Endothelial cell of umbilical vein (primary cell): ENCODE measurements around the gene ASS1. TPM values are rescaled to one million over a fixed set of nuclear protein-coding genes. Genes with fewer than 3 reads are reported as not detected.
"Not testable (repeated sequence)": the region's sequence is repeated elsewhere in the genome, so short reads cannot be mapped to it uniquely, and the experiment has no call there.

ENCODE experiments used
- BruUV-seq: library from RNA; stranded (reverse); fragments of 400-500 nt; replicated peaks from 2 replicates; lab custom pipeline; 2021; lab: Mats Ljungman, UMichigan
- CTCF ChIA-PET: fragments of 300-600, 350-600 bp; sonication (Branson Sonifier 250); formaldehyde crosslinking; loops from one replicate; lab custom pipeline; 2021; ENCODE audit warnings: antibody characterized with exemption, inconsistent platforms; lab: Charles Lee
- POLR2A ChIA-PET: fragments of 300-600, 350-600 bp; sonication (Branson Sonifier 250); formaldehyde crosslinking; loops from one replicate; lab custom pipeline; 2021; ENCODE audit warnings: antibody characterized with exemption, inconsistent platforms; lab: Charles Lee
- DNase-seq: peaks from one replicate; pipeline ENCODE4 v3.0.0-alpha.2; 2011; ENCODE audit warnings: low read depth, low spot score
- FAIRE-seq: peaks from 2 replicates; lab custom pipeline; 2011; peaks lifted over from hg19 to GRCh38; lab: Jason Lieb, UNC
- H2AFZ ChIP-seq: 2 replicates; pipeline ENCODE4 v1.6.0; 2012; ENCODE audit warnings: low read depth, low read length, control low read depth, inconsistent platforms
- H3K27ac ChIP-seq: 2 replicates; pipeline ENCODE4 v1.5.1; 2011; ENCODE audit warnings: low read depth, mild to moderate bottlenecking, control low read depth, low read length, moderate library complexity; ENCODE audit not compliant: insufficient read depth
- H3K27me3 ChIP-seq, 2 experiments: 2 replicates each; pipeline versions ENCODE4 v1.6.0 to v1.6.1; 2011; ENCODE audit warnings: low read length in 2 of 2, mixed read lengths in 1 of 2; ENCODE audit not compliant: control insufficient read depth in 2 of 2, insufficient read depth in 2 of 2
- H3K36me3 ChIP-seq, 2 experiments: 2 replicates in 1 of 2; 3 replicates in 1 of 2; pipeline ENCODE4 v1.5.1; 2011; ENCODE audit warnings: low read length in 2 of 2, mild to moderate bottlenecking in 1 of 2, moderate library complexity in 1 of 2; ENCODE audit not compliant: control insufficient read depth in 2 of 2, insufficient read depth in 2 of 2; ENCODE audit errors: extremely low read depth in 1 of 2
- H3K4me1 ChIP-seq: 3 replicates; pipeline ENCODE4 v1.5.1; 2011; ENCODE audit warnings: mild to moderate bottlenecking, low read length; ENCODE audit not compliant: control insufficient read depth, insufficient read depth; ENCODE audit errors: extremely low read depth
- H3K4me2 ChIP-seq: 2 replicates; pipeline ENCODE4 v1.6.1; 2011; ENCODE audit warnings: low read length, control low read depth, mixed read lengths; ENCODE audit not compliant: insufficient read depth
- H3K4me3 ChIP-seq, 3 experiments: fragments of 200-600 bp in 1 of 3; sonication (generic), shearing (Covaris generic) in 1 of 3; replicated peaks in 1 of 3; 2 replicates each; pipeline ENCODE4 v1.5.1; 2011 to 2016; ENCODE audit warnings: control low read depth in 3 of 3, low read length in 3 of 3, mild to moderate bottlenecking in 2 of 3, inconsistent platforms in 1 of 3, low read depth in 1 of 3, moderate library complexity in 1 of 3; ENCODE audit not compliant: insufficient read depth in 1 of 3
- H3K79me2 ChIP-seq: 2 replicates; pipeline ENCODE4 v1.6.0; 2012; ENCODE audit warnings: low read length, inconsistent platforms; ENCODE audit not compliant: control insufficient read depth, insufficient read depth
- H3K9ac ChIP-seq: replicated peaks from 2 replicates; pipeline ENCODE3; 2011; ENCODE audit warnings: low read length, control low read depth; ENCODE audit not compliant: insufficient read depth; ENCODE audit errors: extremely low read depth
- H3K9me1 ChIP-seq: replicated peaks from 3 replicates; pipeline ENCODE4 v1.6.0; 2011; ENCODE audit warnings: mild to moderate bottlenecking, low read length; ENCODE audit not compliant: control insufficient read depth, insufficient read depth; ENCODE audit errors: extremely low read depth
- H3K9me3 ChIP-seq: replicated peaks from 2 replicates; pipeline ENCODE4 v1.5.1; 2012; ENCODE audit warnings: low read length, inconsistent platforms; ENCODE audit not compliant: control insufficient read depth, insufficient read depth
- H4K20me1 ChIP-seq: replicated peaks from 2 replicates; pipeline ENCODE3; 2011; ENCODE audit warnings: mild to moderate bottlenecking, low read length; ENCODE audit not compliant: control insufficient read depth, insufficient read depth; ENCODE audit errors: extremely low read depth
- EZH2 ChIP-seq: IDR thresholded peaks from 2 replicates; pipeline ENCODE4 v1.6.1; 2012; ENCODE audit warnings: borderline replicate concordance, low read depth, mild to moderate bottlenecking, moderate library complexity, low read length, inconsistent platforms; ENCODE audit not compliant: severe bottlenecking
- FOS ChIP-seq: IDR thresholded peaks from 2 replicates; pipeline ENCODE4 v1.6.1; 2011; ENCODE audit warnings: mild to moderate bottlenecking, low read length, moderate library complexity, borderline replicate concordance; ENCODE audit not compliant: insufficient read depth
- GATA2 ChIP-seq: IDR thresholded peaks from 2 replicates; pipeline ENCODE4 v1.7.0; 2011; ENCODE audit warnings: low read depth, mild to moderate bottlenecking, moderate library complexity, mixed read lengths, low read length; ENCODE audit not compliant: insufficient read length, insufficient read depth
- JUN ChIP-seq: IDR thresholded peaks from 2 replicates; pipeline ENCODE4 v1.6.1; 2011; ENCODE audit warnings: borderline replicate concordance, low read depth; ENCODE audit not compliant: insufficient read length, insufficient read depth
- MAX ChIP-seq: IDR thresholded peaks from 2 replicates; pipeline ENCODE4 v1.6.1; 2011; ENCODE audit not compliant: insufficient read depth, insufficient read length
- MYC ChIP-seq: IDR thresholded peaks from one replicate; pipeline ENCODE4 v1.6.1; 2011; ENCODE audit warnings: mild to moderate bottlenecking, low read depth, low read length
- POLR2A ChIP-seq: IDR thresholded peaks from 2 replicates; pipeline ENCODE4 v1.6.1; 2012; ENCODE audit warnings: low read depth, mild to moderate bottlenecking, control low read depth, low read length
- POLR2AphosphoS5 ChIP-seq: IDR thresholded peaks from 2 replicates; pipeline ENCODE4 v1.6.1; 2012; ENCODE audit warnings: low read depth, mild to moderate bottlenecking, control low read depth, low read length, moderate library complexity; ENCODE audit not compliant: insufficient read depth
- dilution Hi-C: fragments of 300-500 bp; cut with MboI; formaldehyde crosslinking; loops from one replicate; pipeline ENCODE4 v1.15.0; 2019; ENCODE audit warnings: low sequenced_read_pairs; ENCODE audit not compliant: extremely low pct_ligation_motif_present
- intact Hi-C: fragments of 100-400 bp; cut with micrococcal nuclease; formaldehyde crosslinking; loops from one replicate; pipeline ENCODE4 v1.10.0; 2022
- polyA plus RNA-seq, 4 experiments: library from polyadenylated mRNA; depleted of rRNA in 3 of 4; stranded (reverse) in 3 of 4; unstranded in 1 of 4; fragments of >200 nt; gene quantifications; 2 replicates each; pipeline versions ENCODE4 v1.2.1 to v1.2.3, GENCODE V29; 2011 to 2012; ENCODE audit warnings: missing spikeins in 1 of 4
- total RNA-seq: library from RNA; stranded (reverse); gene quantifications from 2 replicates; pipeline ENCODE4 v1.2.3, GENCODE V29; 2021
- TF ChIP-seq, protein P1 (sequence below), 2 donors: IDR thresholded peaks; 1 replicate in 1 of 2; 2 replicates in 1 of 2; pipeline ENCODE4 v1.5.1; 2011; ENCODE audit warnings: low read length in 2 of 2, mild to moderate bottlenecking in 2 of 2, moderate library complexity in 2 of 2, control low read depth in 1 of 2, inconsistent platforms in 1 of 2, low read depth in 1 of 2; ENCODE audit not compliant: insufficient read depth in 1 of 2; ENCODE audit errors: extremely low read depth in 1 of 2

ASS1 gene
- total and polyA plus RNA-seq, 2 donors (not counting 3 experiments of a cell fraction or from before 2014, with no cell fraction given): 3.6 to 12.4 TPM

GRCh38 chr9:130400870-130401269, 43.9 kb upstream of the ASS1 start:
- CTCF ChIA-PET: interaction anchor here (2.0 kb wide), 1 partner anchor 10 kb away, joined by 4 read pairs; no protein-coding TSS in a partner anchor
- POLR2A ChIA-PET: no interaction called here
- Histone ChIP-seq H3K4me3 (no peak overlapping the region), H3K36me3 (no peaks in the 10 kb centered on the region), H2AFZ (no peak overlapping the region), H3K9me1 (no peaks in the 10 kb centered on the region), H3K4me1 (no peaks in the 10 kb centered on the region), H3K9me3 (no peaks in the 10 kb centered on the region), H4K20me1 (no peaks in the 10 kb centered on the region), H3K4me2 (no peak overlapping the region), H3K9ac (no peak overlapping the region), H3K79me2 (no peaks in the 10 kb centered on the region), H3K27ac (no peak overlapping the region), H3K27me3 (no peaks in the 10 kb centered on the region)
- TF ChIP-seq JUN (no peak), MAX (no peak), POLR2AphosphoS5 (no peak), GATA2 (no peak), FOS (no peak), POLR2A (no peak), EZH2 (no peak), MYC (no peak)
- TF ChIP-seq, protein P1, sequence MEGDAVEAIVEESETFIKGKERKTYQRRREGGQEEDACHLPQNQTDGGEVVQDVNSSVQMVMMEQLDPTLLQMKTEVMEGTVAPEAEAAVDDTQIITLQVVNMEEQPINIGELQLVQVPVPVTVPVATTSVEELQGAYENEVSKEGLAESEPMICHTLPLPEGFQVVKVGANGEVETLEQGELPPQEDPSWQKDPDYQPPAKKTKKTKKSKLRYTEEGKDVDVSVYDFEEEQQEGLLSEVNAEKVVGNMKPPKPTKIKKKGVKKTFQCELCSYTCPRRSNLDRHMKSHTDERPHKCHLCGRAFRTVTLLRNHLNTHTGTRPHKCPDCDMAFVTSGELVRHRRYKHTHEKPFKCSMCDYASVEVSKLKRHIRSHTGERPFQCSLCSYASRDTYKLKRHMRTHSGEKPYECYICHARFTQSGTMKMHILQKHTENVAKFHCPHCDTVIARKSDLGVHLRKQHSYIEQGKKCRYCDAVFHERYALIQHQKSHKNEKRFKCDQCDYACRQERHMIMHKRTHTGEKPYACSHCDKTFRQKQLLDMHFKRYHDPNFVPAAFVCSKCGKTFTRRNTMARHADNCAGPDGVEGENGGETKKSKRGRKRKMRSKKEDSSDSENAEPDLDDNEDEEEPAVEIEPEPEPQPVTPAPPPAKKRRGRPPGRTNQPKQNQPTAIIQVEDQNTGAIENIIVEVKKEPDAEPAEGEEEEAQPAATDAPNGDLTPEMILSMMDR (IDR thresholded peaks at IDR 0.05; ENCODE audit: extremely low read depth in 1 of 2, insufficient read depth in 1 of 2, low read depth in 1 of 2, low read length in 2 of 2): no peak
- dilution Hi-C loops: no loop called here
- no peak for DNase-seq
- intact Hi-C loops: no loop called here
- FAIRE-seq: no peak
- no TSS peak for BruUV-seq

- H2AFZ ChIP-seq, DNase-seq, POLR2A ChIA-PET, H3K9ac ChIP-seq, H4K20me1 ChIP-seq, H3K36me3 ChIP-seq, BruUV-seq, intact Hi-C loops, H3K4me2 ChIP-seq, H3K27ac ChIP-seq, CTCF ChIA-PET, dilution Hi-C loops, H3K27me3 ChIP-seq, H3K4me3 ChIP-seq, H3K4me1 ChIP-seq, H3K79me2 ChIP-seq, FAIRE-seq, H3K9me3 ChIP-seq, H3K9me1 ChIP-seq: not testable (repeated sequence)
Observed at GRCh38 chr9:130401742-130402141, 43.0 kb upstream of the ASS1 start.
